Coronary artery (tissue), 2 donors: ENCODE data around the gene CDC45.

Experiments used
- DNase-seq: peaks from one replicate; pipeline ENCODE4 v3.0.0-alpha.2; 2017; ENCODE audit warnings: low spot score
- H3K27ac ChIP-seq, 2 donors: fragments of 200-600 bp; sonication (generic); one replicate each; pipeline ENCODE4 v1.5.1; 2016 to 2019
- H3K4me3 ChIP-seq: fragments of 200-600 bp; sonication (generic); 2 replicates; pipeline ENCODE4 v1.5.1; 2016; ENCODE audit warnings: mild to moderate bottlenecking, moderate library complexity
- CTCF ChIP-seq: fragments of 200-600 bp; sonication (generic); IDR thresholded peaks from one replicate; pipeline ENCODE4 v1.5.1; 2019; ENCODE audit warnings: antibody characterized with exemption

The CDC45 gene

GRCh38 chr22:19460036-19460435 lies 19.7 kb upstream of the CDC45 start:
- no peak overlapping the region for H3K27ac ChIP-seq
- H3K4me3 ChIP-seq, result no peak overlapping the region
- no peak for TF ChIP-seq CTCF
- DNase-seq, result no peak

GRCh38 chr22:19461506-19461905 lies 18.2 kb upstream of the CDC45 start:
- Histone ChIP-seq H3K4me3 (no peak overlapping the region), H3K27ac (no peak overlapping the region)
- no peak for DNase-seq
- TF ChIP-seq CTCF, result no peak

- no peak for DNase-seq
- Histone ChIP-seq H3K4me3 (no peak overlapping the region), H3K27ac (no peak overlapping the region)
- no peak for TF ChIP-seq CTCF
Measured at GRCh38 chr22:19463008-19463407, 16.7 kb upstream of the CDC45 start.

- DNase-seq, result no peak
- H3K27ac ChIP-seq, result no peak overlapping the region
- TF ChIP-seq CTCF, result no peak
- no peak overlapping the region for H3K4me3 ChIP-seq
Measured at GRCh38 chr22:19463491-19464469, 15.9 kb upstream of the CDC45 start.

- no peak for TF ChIP-seq CTCF
- no peak for DNase-seq
- Histone ChIP-seq H3K4me3 (no peak overlapping the region), H3K27ac (no peak overlapping the region)
Measured at GRCh38 chr22:19464546-19464945, 15.2 kb upstream of the CDC45 start.

GRCh38 chr22:19464975-19465374 lies 14.7 kb upstream of the CDC45 start:
- DNase-seq, result no peak
- no peak overlapping the region for H3K4me3 ChIP-seq
- TF ChIP-seq CTCF, result no peak
- H3K27ac ChIP-seq, result no peak overlapping the region
